OCI-LY7 (cell line): Measurements from ENCODE around the gene JAKMIP2. TPM values are rescaled to one million over a fixed set of nuclear protein-coding genes. Genes with fewer than 3 reads are reported as not detected.

Experiments used
- BruUV-seq: library from RNA; stranded (reverse); fragments of 400-500 nt; replicated peaks from 2 replicates; lab custom pipeline; 2021; lab: Mats Ljungman, UMichigan
- CTCF ChIA-PET: fragments of 300-600 bp; sonication (Branson Sonifier 250); formaldehyde crosslinking; loops from one replicate; lab custom pipeline; 2022; ENCODE audit warnings: antibody characterized with exemption; ENCODE audit not compliant: unreplicated experiment; lab: Charles Lee
- POLR2A ChIA-PET: fragments of 300-600 bp; sonication (Branson Sonifier 250); formaldehyde crosslinking; loops from one replicate; lab custom pipeline; 2022; ENCODE audit warnings: antibody characterized with exemption; lab: Charles Lee
- DNase-seq: peaks from one replicate; pipeline ENCODE4 v3.0.0-alpha.2; 2015; ENCODE audit warnings: low spot score
- H2AFZ ChIP-seq: fragments of 200-600 bp; sonication (generic), shearing (Covaris generic); 2 replicates; pipeline ENCODE4 v1.6.1; 2014; ENCODE audit warnings: mild to moderate bottlenecking, antibody characterized with exemption, low read length, moderate library complexity
- H3K27ac ChIP-seq: fragments of 200-600 bp; sonication (generic); 2 replicates; pipeline ENCODE4 v1.5.1; 2014; ENCODE audit warnings: mixed run types, low read depth, mild to moderate bottlenecking, moderate library complexity, low read length, inconsistent platforms; ENCODE audit not compliant: poor library complexity, severe bottlenecking
- H3K36me3 ChIP-seq: fragments of 200-600 bp; sonication (generic); 2 replicates; pipeline ENCODE4 v1.6.1; 2014; ENCODE audit warnings: mild to moderate bottlenecking, antibody characterized with exemption, low read length, moderate library complexity, mixed read lengths; ENCODE audit not compliant: insufficient read depth
- H3K4me1 ChIP-seq: fragments of 200-600 bp; sonication (generic); 2 replicates; pipeline ENCODE4 v1.5.1; 2014; ENCODE audit warnings: mild to moderate bottlenecking, low read length; ENCODE audit not compliant: insufficient read depth, poor library complexity, severe bottlenecking
- H3K4me2 ChIP-seq: fragments of 200-600 bp; sonication (generic); 2 replicates; pipeline ENCODE4 v1.6.1; 2014; ENCODE audit warnings: mild to moderate bottlenecking, low read length
- H3K4me3 ChIP-seq: fragments of 200-600 bp; sonication (generic); 2 replicates; pipeline ENCODE4 v1.5.1; 2014; ENCODE audit warnings: mild to moderate bottlenecking, low read depth, low read length; ENCODE audit not compliant: poor library complexity, severe bottlenecking
- H3K79me2 ChIP-seq: fragments of 200-600 bp; sonication (generic); 2 replicates; pipeline ENCODE4 v1.6.1; 2016; ENCODE audit warnings: low read depth, mild to moderate bottlenecking, low read length, moderate library complexity, mixed read lengths; ENCODE audit not compliant: insufficient read depth
- H3K9me2 ChIP-seq: fragments of 200-600 bp; sonication (generic); 2 replicates; pipeline ENCODE4 v1.6.1; 2016; ENCODE audit warnings: mild to moderate bottlenecking, low read length, mixed read lengths; ENCODE audit not compliant: insufficient read depth
- H3K9me3 ChIP-seq: fragments of 200-600 bp; sonication (generic); 2 replicates; pipeline ENCODE4 v1.6.1; 2014; ENCODE audit warnings: mild to moderate bottlenecking, mixed run types, low read length, mixed read lengths
- H4K20me1 ChIP-seq: fragments of 200-600 bp; sonication (generic); 2 replicates; pipeline ENCODE4 v1.6.1; 2014; ENCODE audit warnings: mild to moderate bottlenecking, antibody characterized with exemption, low read length, moderate library complexity, mixed read lengths; ENCODE audit not compliant: insufficient read depth
- EZH2phosphoT487 ChIP-seq: fragments of 200-600 bp; sonication (generic); IDR thresholded peaks from 2 replicates; pipeline ENCODE4 v1.6.1; 2018; ENCODE audit warnings: low read depth, borderline replicate concordance, mild to moderate bottlenecking, mixed run types, antibody characterized with exemption, low read length, moderate library complexity, mixed read lengths
- intact Hi-C: fragments of 100-400 bp; cut with micrococcal nuclease; formaldehyde crosslinking; loops from one replicate; pipeline ENCODE4 v1.10.0; 2022; ENCODE audit not compliant: unreplicated experiment
- total RNA-seq, 2 experiments: library from RNA; depleted of rRNA in 1 of 2; stranded (reverse); fragments of >200 nt in 1 of 2; shearing (Covaris generic) in 1 of 2; gene quantifications; 2 replicates each; pipeline ENCODE4 v1.2.3, GENCODE V29; 2014 to 2022
- TF ChIP-seq, protein P1 (sequence below): fragments of 200-600 bp; sonication (generic); conservative IDR thresholded peaks from 2 replicates; pipeline ENCODE4 v1.5.1; 2014; ENCODE audit warnings: mild to moderate bottlenecking, antibody characterized with exemption, low read length, moderate library complexity, mixed read lengths

JAKMIP2 gene
- total RNA-seq, 2 experiments from 2014 or later = 4.0 to 14.5 TPM

DNA sequence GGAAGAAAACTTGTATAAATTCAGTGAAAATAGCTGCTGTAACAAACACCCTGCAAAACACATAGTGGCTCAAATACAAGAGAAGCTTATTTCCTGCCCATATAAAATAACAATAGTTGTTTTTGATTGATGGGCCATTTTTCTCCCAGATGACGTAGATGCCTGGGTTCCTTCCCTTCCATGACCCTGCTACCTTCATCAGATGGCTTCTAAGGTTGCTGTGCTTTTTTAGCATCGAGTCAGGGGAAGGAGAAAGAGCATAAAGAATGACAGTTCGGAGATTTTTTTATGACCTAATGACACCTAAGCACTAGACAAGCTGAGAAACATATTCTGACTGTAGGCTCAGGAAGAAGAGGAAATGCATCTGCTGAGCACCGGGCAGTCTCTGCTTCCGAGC lies 238.0 kb downstream of the JAKMIP2 start:
- Histone ChIP-seq H2AFZ (no peak overlapping the region), H4K20me1 (no peaks in the 10 kb centered on the region), H3K4me2 (no peak overlapping the region), H3K27ac (no peak overlapping the region), H3K9me2 (no peaks in the 10 kb centered on the region), H3K36me3 (no peaks in the 10 kb centered on the region), H3K4me3 (no peak overlapping the region), H3K79me2 (no peaks in the 10 kb centered on the region), H3K9me3 (no peaks in the 10 kb centered on the region), H3K4me1 (no peaks in the 10 kb centered on the region)
- intact Hi-C loops = no loop called here
- ChIA-PET CTCF (no interaction called here), POLR2A (no interaction called here)
- TF ChIP-seq, protein P1, sequence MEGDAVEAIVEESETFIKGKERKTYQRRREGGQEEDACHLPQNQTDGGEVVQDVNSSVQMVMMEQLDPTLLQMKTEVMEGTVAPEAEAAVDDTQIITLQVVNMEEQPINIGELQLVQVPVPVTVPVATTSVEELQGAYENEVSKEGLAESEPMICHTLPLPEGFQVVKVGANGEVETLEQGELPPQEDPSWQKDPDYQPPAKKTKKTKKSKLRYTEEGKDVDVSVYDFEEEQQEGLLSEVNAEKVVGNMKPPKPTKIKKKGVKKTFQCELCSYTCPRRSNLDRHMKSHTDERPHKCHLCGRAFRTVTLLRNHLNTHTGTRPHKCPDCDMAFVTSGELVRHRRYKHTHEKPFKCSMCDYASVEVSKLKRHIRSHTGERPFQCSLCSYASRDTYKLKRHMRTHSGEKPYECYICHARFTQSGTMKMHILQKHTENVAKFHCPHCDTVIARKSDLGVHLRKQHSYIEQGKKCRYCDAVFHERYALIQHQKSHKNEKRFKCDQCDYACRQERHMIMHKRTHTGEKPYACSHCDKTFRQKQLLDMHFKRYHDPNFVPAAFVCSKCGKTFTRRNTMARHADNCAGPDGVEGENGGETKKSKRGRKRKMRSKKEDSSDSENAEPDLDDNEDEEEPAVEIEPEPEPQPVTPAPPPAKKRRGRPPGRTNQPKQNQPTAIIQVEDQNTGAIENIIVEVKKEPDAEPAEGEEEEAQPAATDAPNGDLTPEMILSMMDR = no peak
- TF ChIP-seq EZH2phosphoT487 = no peak
- DNase-seq = no peak
- BruUV-seq = no TSS peak

DNA sequence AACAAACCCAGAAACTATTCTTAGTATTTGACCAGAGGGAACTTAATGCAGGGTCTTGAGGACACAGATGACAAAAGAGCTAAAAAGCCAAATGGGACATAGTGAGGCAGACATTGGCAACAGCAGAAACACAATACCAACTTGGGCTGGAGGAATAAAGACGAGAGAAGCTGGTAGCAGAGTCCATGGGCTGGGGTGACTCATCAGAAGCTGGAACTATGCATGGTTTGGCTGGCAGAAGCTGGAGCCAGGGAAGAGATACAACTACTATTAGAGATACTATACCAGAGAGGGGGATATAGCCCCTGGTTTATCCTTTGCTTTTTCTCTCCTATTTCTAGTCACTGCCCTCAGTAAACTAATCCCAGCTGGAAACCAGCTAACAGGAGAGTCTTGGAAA lies 243.5 kb downstream of the JAKMIP2 start:
- intact Hi-C loops = no loop called here
- Histone ChIP-seq H3K9me3 (no peaks in the 10 kb centered on the region), H4K20me1 (no peaks in the 10 kb centered on the region), H2AFZ (no peak overlapping the region), H3K4me3 (no peak overlapping the region), H3K9me2 (no peaks in the 10 kb centered on the region), H3K4me2 (no peak overlapping the region), H3K4me1 (no peaks in the 10 kb centered on the region), H3K79me2 (no peaks in the 10 kb centered on the region), H3K36me3 (no peaks in the 10 kb centered on the region), H3K27ac (no peak overlapping the region)
- TF ChIP-seq EZH2phosphoT487 = no peak
- TF ChIP-seq, protein P1 = no peak
- no TSS peak for BruUV-seq
- CTCF ChIA-PET = no interaction called here
- POLR2A ChIA-PET = interaction anchor here (0.6 to 1.3 kb wide), 3 partner anchors 8 to 314 kb away, joined by 3 read pairs; no protein-coding TSS in a partner anchor
- DNase-seq = no peak

GRCh38 chr5:147538236-147538635 lies 244.3 kb downstream of the JAKMIP2 start:
- H3K9me3 ChIP-seq = no peaks in the 10 kb centered on the region
- ChIA-PET CTCF (interaction anchor here (0.5 kb wide), 1 partner anchor 1605 kb away, joined by 3 read pairs; no protein-coding TSS in a partner anchor), POLR2A (no interaction called here)
- no peaks in the 10 kb centered on the region for H3K4me1 ChIP-seq
- TF ChIP-seq, protein P1 = no peak
- no peak for TF ChIP-seq EZH2phosphoT487
- no peaks in the 10 kb centered on the region for H3K79me2 ChIP-seq
- H3K9me2 ChIP-seq = no peaks in the 10 kb centered on the region
- no TSS peak for BruUV-seq
- H4K20me1 ChIP-seq = no peaks in the 10 kb centered on the region
- DNase-seq = no peak
- no peak overlapping the region for H3K27ac ChIP-seq
- H3K4me2 ChIP-seq = no peak overlapping the region
- intact Hi-C loops = no loop called here
- H2AFZ ChIP-seq = no peak overlapping the region
- H3K36me3 ChIP-seq = no peaks in the 10 kb centered on the region
- H3K4me3 ChIP-seq = no peak overlapping the region

Other genes starting within 250 kb of the JAKMIP2 start
- gene SPINK1, start 48.9 kb upstream of the JAKMIP2 start, total RNA-seq (2014; rRNA removed; shearing (Covaris generic)) = not detected in 2 replicates
- gene SPINK1, start 48.9 kb upstream of the JAKMIP2 start, total RNA-seq (2022) = not detected in 2 replicates
- not detected in 2 replicates for gene SCGB3A2, start 96.0 kb upstream of the JAKMIP2 start, total RNA-seq (2014; rRNA removed; shearing (Covaris generic))
- not detected in 2 replicates for gene SCGB3A2, start 96.0 kb upstream of the JAKMIP2 start, total RNA-seq (2022)
- not detected in 2 replicates for gene C5orf46, start 123.8 kb upstream of the JAKMIP2 start, total RNA-seq (2014; rRNA removed; shearing (Covaris generic))
- gene C5orf46, start 123.8 kb upstream of the JAKMIP2 start, total RNA-seq (2022) = not detected in 2 replicates